H1 (cell line): ENCODE results near the gene ATOH1. TPM values are rescaled to one million over a fixed set of nuclear protein-coding genes. Genes with fewer than 3 reads are reported as not detected.

Source experiments
- CTCF ChIA-PET: fragments of 300-600 bp; sonication (Branson Sonifier 250); formaldehyde crosslinking; loops from one replicate; lab custom pipeline; 2021; ENCODE audit not compliant: partially characterized antibody; lab: Charles Lee
- POLR2A ChIA-PET: fragments of 300-600 bp; sonication (Branson Sonifier 250); formaldehyde crosslinking; loops from one replicate; lab custom pipeline; 2021; ENCODE audit warnings: inconsistent platforms; ENCODE audit not compliant: partially characterized antibody; lab: Charles Lee
- DNase-seq, 2 experiments: peaks; one replicate each; pipeline versions ENCODE4 v3.0.0 to v3.0.0-alpha.2; 2010 to 2022; ENCODE audit warnings: low spot score in 2 of 2, low read depth in 1 of 2, mixed read lengths in 1 of 2
- FAIRE-seq: peaks from 2 replicates; lab custom pipeline; 2011; peaks lifted over from hg19 to GRCh38; lab: Jason Lieb, UNC
- H2AFZ ChIP-seq: 2 replicates; pipeline ENCODE4 v1.8.1; 2012; ENCODE audit warnings: low read length, inconsistent platforms
- H2AK5ac ChIP-seq: 2 replicates; pipeline ENCODE4 v1.6.1; 2013; ENCODE audit warnings: low read depth, low read length
- H2BK120ac ChIP-seq: replicated peaks from 2 replicates; pipeline ENCODE3; 2013; ENCODE audit warnings: low read depth, low read length, inconsistent platforms
- H2BK12ac ChIP-seq: 2 replicates; pipeline ENCODE4 v1.6.1; 2013; ENCODE audit warnings: low read depth, low read length
- H2BK15ac ChIP-seq: 2 replicates; pipeline ENCODE4 v1.6.1; 2013; ENCODE audit warnings: low read length
- H2BK20ac ChIP-seq: 2 replicates; pipeline ENCODE4 v1.6.1; 2013; ENCODE audit warnings: low read length
- H2BK5ac ChIP-seq: 2 replicates; pipeline ENCODE4 v1.6.1; 2013; ENCODE audit warnings: low read depth, low read length
- H3K14ac ChIP-seq: 2 replicates; pipeline ENCODE4 v1.6.1; 2013; ENCODE audit warnings: inconsistent platforms; ENCODE audit not compliant: insufficient read length
- H3K18ac ChIP-seq: 2 replicates; pipeline ENCODE4 v1.6.1; 2013; ENCODE audit warnings: low read length; ENCODE audit errors: extremely low read depth
- H3K23ac ChIP-seq: 2 replicates; pipeline ENCODE4 v1.6.1; 2013; ENCODE audit warnings: inconsistent platforms; ENCODE audit not compliant: insufficient read length
- H3K23me2 ChIP-seq: 2 replicates; pipeline ENCODE4 v1.6.1; 2013; ENCODE audit warnings: low read depth, low read length
- H3K27ac ChIP-seq: 2 replicates; pipeline ENCODE4 v1.6.1; 2011; ENCODE audit warnings: low read depth, low read length, inconsistent platforms
- H3K27me3 ChIP-seq, 4 experiments: replicated peaks in 1 of 4; 1 replicate in 1 of 4; 2 replicates in 3 of 4; pipeline versions ENCODE4 v1.6.1 to v1.8.1; 2011 to 2013; ENCODE audit warnings: low read length in 3 of 4, mild to moderate bottlenecking in 3 of 4, inconsistent platforms in 2 of 4, mixed read lengths in 2 of 4, moderate library complexity in 1 of 4; ENCODE audit not compliant: control insufficient read depth in 3 of 4, insufficient read depth in 3 of 4; ENCODE audit errors: extremely low read depth in 1 of 4
- H3K36me3 ChIP-seq, 4 experiments: 2 replicates each; pipeline versions ENCODE4 v1.6.1 to v1.8.1; 2011 to 2013; ENCODE audit warnings: mild to moderate bottlenecking in 4 of 4, low read length in 3 of 4, moderate library complexity in 2 of 4, control low read depth in 1 of 4, inconsistent platforms in 1 of 4; ENCODE audit not compliant: insufficient read depth in 4 of 4, control insufficient read depth in 2 of 4
- H3K4ac ChIP-seq: replicated peaks from 2 replicates; pipeline ENCODE3; 2013; ENCODE audit warnings: low read length, low read depth, mixed read lengths, inconsistent platforms; ENCODE audit not compliant: insufficient read length
- H3K4me1 ChIP-seq, 4 experiments: replicated peaks in 1 of 4; 1 replicate in 1 of 4; 2 replicates in 3 of 4; pipeline versions ENCODE4 v1.6.1 to v1.8.1; 2011 to 2013; ENCODE audit warnings: low read length in 3 of 4, inconsistent platforms in 2 of 4, mixed read lengths in 1 of 4; ENCODE audit not compliant: insufficient read depth in 4 of 4, control insufficient read depth in 3 of 4
- H3K4me2 ChIP-seq, 2 experiments: 2 replicates each; pipeline versions ENCODE4 v1.6.1 to v1.8.1; 2011 to 2013; ENCODE audit warnings: low read depth in 2 of 2, low read length in 2 of 2, control low read depth in 1 of 2, inconsistent platforms in 1 of 2, mild to moderate bottlenecking in 1 of 2; ENCODE audit not compliant: insufficient read depth in 1 of 2
- H3K4me3 ChIP-seq, 4 experiments: fragments of 200-600, 300-600 bp in 1 of 4; sonication (generic), shearing (Covaris generic), sonication (Bioruptor Twin) in 1 of 4; 2 replicates each; pipeline versions ENCODE4 v1.5.1 to v1.8.1; 2011 to 2016; ENCODE audit warnings: low read length in 4 of 4, low read depth in 3 of 4, control low read depth in 2 of 4, inconsistent platforms in 2 of 4, mild to moderate bottlenecking in 2 of 4, mixed read lengths in 1 of 4, moderate library complexity in 1 of 4; ENCODE audit not compliant: insufficient read depth in 2 of 4; ENCODE audit errors: extremely low read depth in 1 of 4
- H3K56ac ChIP-seq: replicated peaks from 2 replicates; pipeline ENCODE3; 2013; ENCODE audit warnings: low read depth, mild to moderate bottlenecking, mixed read lengths, low read length, inconsistent platforms; ENCODE audit not compliant: insufficient read length
- H3K79me1 ChIP-seq: 2 replicates; pipeline ENCODE4 v1.6.1; 2013; ENCODE audit warnings: low read depth, low read length, control low read depth
- H3K79me2 ChIP-seq, 2 experiments: 2 replicates each; pipeline versions ENCODE4 v1.6.1 to v1.8.1; 2012 to 2013; ENCODE audit warnings: low read length in 2 of 2, mild to moderate bottlenecking in 2 of 2, inconsistent platforms in 1 of 2; ENCODE audit not compliant: insufficient read depth in 2 of 2, control insufficient read depth in 1 of 2
- H3K9ac ChIP-seq, 4 experiments: replicated peaks in 1 of 4; 1 replicate in 1 of 4; 2 replicates in 3 of 4; pipeline versions ENCODE4 v1.6.1 to v1.8.1; 2011 to 2013; ENCODE audit warnings: low read depth in 3 of 4, low read length in 3 of 4, control low read depth in 2 of 4, mild to moderate bottlenecking in 2 of 4, moderate library complexity in 2 of 4, inconsistent platforms in 1 of 4; ENCODE audit errors: extremely low read depth in 1 of 4
- H3K9me3 ChIP-seq, 2 experiments: 2 replicates each; pipeline versions ENCODE4 v1.6.1 to v1.8.1; 2012 to 2013; ENCODE audit warnings: mild to moderate bottlenecking in 2 of 2, moderate library complexity in 2 of 2, control low read depth in 1 of 2, inconsistent platforms in 1 of 2, low read depth in 1 of 2, low read length in 1 of 2, mixed read lengths in 1 of 2; ENCODE audit not compliant: insufficient read depth in 2 of 2
- H4K20me1 ChIP-seq, 2 experiments: replicated peaks in 1 of 2; 2 replicates each; pipeline versions ENCODE3 to v1.8.1; 2011 to 2013; ENCODE audit warnings: inconsistent platforms in 2 of 2, low read length in 2 of 2, mild to moderate bottlenecking in 1 of 2; ENCODE audit not compliant: insufficient read depth in 2 of 2, control insufficient read depth in 1 of 2
- H4K5ac ChIP-seq: 2 replicates; pipeline ENCODE4 v1.6.1; 2013; ENCODE audit warnings: low read length, low read depth, mixed read lengths, inconsistent platforms; ENCODE audit not compliant: insufficient read length
- H4K8ac ChIP-seq: 2 replicates; pipeline ENCODE4 v1.8.0; 2013; ENCODE audit warnings: mild to moderate bottlenecking, moderate library complexity, low read length, inconsistent platforms; ENCODE audit not compliant: insufficient read depth; ENCODE audit errors: extremely low read depth
- H4K91ac ChIP-seq: replicated peaks from 2 replicates; pipeline ENCODE3; 2013; ENCODE audit warnings: low read length, mixed read lengths, inconsistent platforms; ENCODE audit not compliant: insufficient read length
- ASH2L ChIP-seq: fragments of 200-600, 300-600 bp; sonication (generic); IDR thresholded peaks from one replicate; pipeline ENCODE4 v1.7.1; 2017; ENCODE audit warnings: low read length
- CBX5 ChIP-seq: fragments of 300-800, 300-1000 bp; sonication (generic); IDR thresholded peaks from 2 replicates; pipeline ENCODE4 v1.7.1; 2016; ENCODE audit warnings: antibody characterized with exemption, low read length, low read depth
- CREB1 ChIP-seq: IDR thresholded peaks from 2 replicates; pipeline ENCODE4 v1.6.1; 2012; ENCODE audit warnings: inconsistent platforms
- CTBP2 ChIP-seq: IDR thresholded peaks from 2 replicates; pipeline ENCODE4 v1.7.0; 2011; ENCODE audit warnings: borderline replicate concordance, mild to moderate bottlenecking, moderate library complexity, mixed read lengths, low read length; ENCODE audit not compliant: insufficient read depth, insufficient read length
- HDAC6 ChIP-seq: IDR thresholded peaks from one replicate; pipeline ENCODE4 v1.7.1; 2012; ENCODE audit warnings: low read depth, mild to moderate bottlenecking, inconsistent platforms, low read length, moderate library complexity
- KDM1A ChIP-seq: fragments of 200-600, 300-600 bp; sonication (generic); IDR thresholded peaks from 2 replicates; pipeline ENCODE4 v1.7.1; 2016; ENCODE audit warnings: mild to moderate bottlenecking, low read length, borderline replicate concordance
- POLR2AphosphoS5 ChIP-seq: IDR thresholded peaks from 2 replicates; pipeline ENCODE4 v1.6.1; 2011; ENCODE audit warnings: low read depth, low read length
- RNF2 ChIP-seq: fragments of 200-900, 300-1000 bp; sonication (generic); IDR thresholded peaks from 2 replicates; pipeline ENCODE4 v1.7.1; 2016; ENCODE audit warnings: borderline replicate concordance, low read depth, mild to moderate bottlenecking, antibody characterized with exemption, low read length; ENCODE audit not compliant: poor library complexity, severe bottlenecking; ENCODE audit errors: missing control alignments
- RXRA ChIP-seq: IDR thresholded peaks from 2 replicates; pipeline ENCODE4 v1.6.1; 2011; ENCODE audit warnings: low read depth, mild to moderate bottlenecking, low read length, moderate library complexity; ENCODE audit not compliant: insufficient read depth
- SAP30 ChIP-seq: fragments of 300-600 bp; sonication (generic); IDR thresholded peaks from 2 replicates; pipeline ENCODE4 v1.7.1; 2012; ENCODE audit warnings: low read length, moderate library complexity, mild to moderate bottlenecking, inconsistent platforms; ENCODE audit not compliant: insufficient read depth, insufficient replicate concordance
- SP1 ChIP-seq: IDR thresholded peaks from 2 replicates; pipeline ENCODE4 v1.6.1; 2011; ENCODE audit warnings: low read depth, low read length
- TBP ChIP-seq: IDR thresholded peaks from 2 replicates; pipeline ENCODE4 v1.6.1; 2011; ENCODE audit warnings: low read depth, low read length, improper control_type of control experiment
- WGBS, 2 experiments: shearing (Covaris generic) in 1 of 2; methylation state at CpG; one replicate each; pipeline versions ENCODE4 v1.1.6 to v1.1.7; 2013 to 2015; ENCODE audit warnings: low lambda C conversion rate in 2 of 2, mixed read lengths in 2 of 2, inconsistent platforms in 1 of 2, low coverage in 1 of 2, missing lambda C conversion rate in 1 of 2; ENCODE audit not compliant: insufficient replicate concordance in 2 of 2, insufficient coverage in 1 of 2, insufficient read length in 1 of 2; ENCODE audit errors: extremely low coverage in 1 of 2, missing lambda C conversion rate in 1 of 2; 5-methylcytosine and 5-hydroxymethylcytosine counted together
- polyA plus RNA-seq, 7 experiments: library from polyadenylated mRNA; depleted of rRNA in 3 of 7; stranded (reverse) in 5 of 7; unstranded in 2 of 7; fragments of >200 nt in 5 of 7; fragments of 200-250 nt in 2 of 7; gene quantifications; 1 replicate in 5 of 7; 2 replicates in 1 of 7; 4 replicates in 1 of 7; pipeline versions ENCODE4 v1.2.1 to v1.2.3, GENCODE V29; 2011 to 2013; ENCODE audit warnings: missing spikeins in 2 of 7, mixed read lengths in 2 of 7
- total RNA-seq: library from RNA; stranded (reverse); fragmentation: NEBNext Ultra II Directional; extraction: Animal tissue kit (Norgen Biotek cat#: 25700); gene quantifications from 2 replicates; pipeline ENCODE4 v1.2.1, GENCODE V29; 2021

Gene ATOH1
- total and polyA plus RNA-seq, 2 of the 8 experiments (the other 6 are each of a cell fraction or from before 2014, with no cell fraction given): 0.12 to 0.76 TPM

GRCh38 chr4:93786149-93786548, 42.4 kb upstream of the ATOH1 start:
- Histone ChIP-seq H3K27ac (no peak overlapping the region), H3K4me2 (peak overlapping the region; percentile 29 to 35; a peak in 3 of 4 replicates), H2BK15ac (no peak overlapping the region), H2BK120ac (no peak overlapping the region), H3K27me3 (no peaks in the 10 kb centered on the region), H3K23me2 (no peaks in the 10 kb centered on the region), H3K14ac (no peak overlapping the region), H3K36me3 (no peaks in the 10 kb centered on the region), H2AK5ac (no peak overlapping the region), H3K56ac (no peak overlapping the region), H3K79me1 (no peaks in the 10 kb centered on the region), H3K4me1 (peaks cover 0 to 9% (median 4%) of the 10 kb centered on the region in 4 experiments; a peak in 5 of 7 replicates), H4K5ac (no peak overlapping the region), H2BK5ac (no peak overlapping the region), H3K18ac (no peak overlapping the region)
- 48% methylated on average over 2 of the region's 2 CpGs; no CpG with 5 or more reads in 1 of the 2 experiments for WGBS, 2 experiments
- CTCF ChIA-PET: interaction anchor here (0.9 to 1.9 kb wide), 4 partner anchors 9 to 85 kb away, joined by 3 to 7 read pairs (median 4); no protein-coding TSS in a partner anchor
- TF ChIP-seq KDM1A: no peak
- TF ChIP-seq CREB1: no peak
- no peak for TF ChIP-seq HDAC6
- TF ChIP-seq POLR2AphosphoS5: no peak
- no peak for TF ChIP-seq CTBP2
- no peak for TF ChIP-seq TBP
- TF ChIP-seq CBX5: no peak
- no peak for TF ChIP-seq RXRA
- no peak for TF ChIP-seq SAP30
- no peak for TF ChIP-seq ASH2L
- TF ChIP-seq SP1: no peak
- no peak for TF ChIP-seq RNF2
- TF ChIP-seq, all 59 proteins: peak for 0
- no peak overlapping the region for H3K4ac ChIP-seq
- FAIRE-seq: no peak
- no peak overlapping the region for H2BK12ac ChIP-seq
- no peak overlapping the region for H3K4me3 ChIP-seq
- POLR2A ChIA-PET: no interaction called here
- 0 out of 2 replicates have a peak overlapping the region, but pooled peaks have one; percentile 17 for H2BK20ac ChIP-seq
- no peak overlapping the region for H3K23ac ChIP-seq
- no peak overlapping the region for H3K9ac ChIP-seq
- H3K9me3 ChIP-seq: no peaks in the 10 kb centered on the region
- DNase-seq: no peak
- no peaks in the 10 kb centered on the region for H3K79me2 ChIP-seq
- H4K8ac ChIP-seq: no peak overlapping the region
- H4K20me1 ChIP-seq: no peaks in the 10 kb centered on the region
- no peak overlapping the region for H2AFZ ChIP-seq
- H4K91ac ChIP-seq: no peak overlapping the region
